K562 (cell line): ENCODE results near the gene APC2.

Experiments
- FOXK2 ChIP-seq, 2 experiments: fragments of 450-650 bp; IDR thresholded peaks in 1 of 2; conservative IDR thresholded peaks in 1 of 2; 2 replicates each; pipeline ENCODE4 v1.6.1; 2016; ENCODE audit warnings: low read depth in 2 of 2, mild to moderate bottlenecking in 1 of 2
- RFX5 ChIP-seq: IDR thresholded peaks from 2 replicates; pipeline ENCODE4 v1.6.1; 2011; ENCODE audit warnings: low read depth, mild to moderate bottlenecking, improper control_type of control experiment, low read length

DNA sequence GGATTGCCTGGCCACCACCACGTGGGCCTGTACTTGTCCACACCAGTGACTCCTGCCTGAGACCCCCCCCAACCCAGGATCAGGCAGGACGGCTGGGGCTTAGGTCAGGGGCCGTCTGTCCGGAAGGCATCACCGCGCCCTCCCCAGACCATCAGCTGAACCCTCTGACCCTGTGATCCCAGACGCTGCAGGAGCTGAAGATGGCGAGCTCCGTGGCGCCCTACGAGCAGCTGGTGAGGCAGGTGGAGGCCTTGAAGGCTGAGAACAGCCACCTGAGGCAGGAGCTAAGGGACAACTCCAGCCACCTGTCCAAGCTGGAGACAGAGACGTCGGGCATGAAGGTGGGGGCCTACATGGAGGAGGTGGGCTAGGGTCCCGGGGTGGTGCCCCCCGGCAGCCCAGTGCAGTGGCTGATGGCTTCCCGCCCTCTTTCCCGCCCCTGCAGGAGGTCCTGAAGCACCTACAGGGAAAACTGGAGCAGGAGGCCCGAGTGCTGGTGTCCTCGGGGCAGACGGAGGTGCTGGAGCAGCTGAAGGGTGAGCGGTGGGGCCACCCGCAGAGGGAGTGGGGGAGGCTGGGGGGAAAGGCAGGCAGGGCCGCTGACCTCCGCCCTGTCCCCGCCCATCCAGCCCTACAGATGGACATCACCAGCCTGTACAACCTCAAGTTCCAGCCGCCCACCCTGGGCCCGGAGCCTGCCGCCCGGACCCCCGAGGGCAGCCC, 3.0 kb downstream of the APC2 start:
- TF ChIP-seq RFX5 (no peak), FOXK2 (conservative IDR thresholded peaks at IDR 0.05 in 1 of 2, IDR thresholded peaks at IDR 0.05 in 1 of 2; ENCODE audit: low read depth in 2 of 2) (no peak)
